Measurements from ENCODE around the gene PDK3. TPM values are rescaled to one million over a fixed set of nuclear protein-coding genes. Genes with fewer than 3 reads are reported as not detected.

PDK3 gene
- total RNA-seq, 3 donors from 2014 or later = 16.0 to 63.8 (median 32.8) TPM

- intact Hi-C loops (cut with DNase I; ENCODE audit: low total_unique reads) = no loop called here
- no peak overlapping the region for H3K4me3 ChIP-seq
- no peaks in the 10 kb centered on the region for H3K4me1 ChIP-seq
- peaks cover 0 to 25% of the 10 kb centered on the region in 2 donors for H3K27me3 ChIP-seq
- DNase-seq (ENCODE audit: low spot score in 2 of 2) = no peak
- no peaks in the 10 kb centered on the region for H3K36me3 ChIP-seq
- H3K9me3 ChIP-seq = no peaks in the 10 kb centered on the region
- TF ChIP-seq CTCF (IDR thresholded peaks at IDR 0.05) = no peak
- no peak for TF ChIP-seq POLR2AphosphoS5 (IDR thresholded peaks at IDR 0.05)
- TF ChIP-seq POLR2A (IDR thresholded peaks at IDR 0.05) = no peak
- no peak overlapping the region for H3K27ac ChIP-seq
Observed at GRCh38 chrX:24443918-24444317, 21.2 kb upstream of the PDK3 start.

- Histone ChIP-seq H3K27me3 (peaks cover 0 to 21% of the 10 kb centered on the region in 2 donors), H3K4me3 (no peak overlapping the region), H3K27ac (no peak overlapping the region), H3K4me1 (no peaks in the 10 kb centered on the region), H3K36me3 (no peaks in the 10 kb centered on the region), H3K9me3 (no peaks in the 10 kb centered on the region)
- DNase-seq (ENCODE audit: low spot score in 2 of 2) = no peak
- intact Hi-C loops (cut with DNase I; ENCODE audit: low total_unique reads) = no loop called here
- TF ChIP-seq POLR2AphosphoS5 (IDR thresholded peaks at IDR 0.05) = no peak
- TF ChIP-seq CTCF (IDR thresholded peaks at IDR 0.05) = no peak
- no peak for TF ChIP-seq POLR2A (IDR thresholded peaks at IDR 0.05)
Observed at GRCh38 chrX:24444645-24445044, 20.4 kb upstream of the PDK3 start.

- H3K4me3 ChIP-seq = no peak overlapping the region
- H3K27ac ChIP-seq = no peak overlapping the region
- no peaks in the 10 kb centered on the region for H3K36me3 ChIP-seq
- no peaks in the 10 kb centered on the region for H3K9me3 ChIP-seq
- peaks cover 0 to 26% of the 10 kb centered on the region in 2 donors for H3K27me3 ChIP-seq
- intact Hi-C loops (cut with DNase I; ENCODE audit: low total_unique reads) = no loop called here
- TF ChIP-seq POLR2AphosphoS5 (IDR thresholded peaks at IDR 0.05) (no peak), POLR2A (IDR thresholded peaks at IDR 0.05) (no peak), CTCF (IDR thresholded peaks at IDR 0.05) (no peak)
- DNase-seq (ENCODE audit: low spot score in 2 of 2) = no peak
- no peaks in the 10 kb centered on the region for H3K4me1 ChIP-seq
Observed at GRCh38 chrX:24448762-24449250, 16.3 kb upstream of the PDK3 start.

GRCh38 chrX:24463077-24463476 lies 2.0 kb upstream of the PDK3 start:
- H3K27me3 ChIP-seq = peaks cover 0 to 11% of the 10 kb centered on the region in 2 donors
- DNase-seq (ENCODE audit: low spot score in 2 of 2) = no peak
- H3K4me3 ChIP-seq = no peak overlapping the region
- no peaks in the 10 kb centered on the region for H3K36me3 ChIP-seq
- H3K27ac ChIP-seq = no peak overlapping the region
- H3K4me1 ChIP-seq = no peaks in the 10 kb centered on the region
- intact Hi-C loops (cut with DNase I; ENCODE audit: low total_unique reads) = no loop called here
- TF ChIP-seq POLR2A (IDR thresholded peaks at IDR 0.05) (no peak), POLR2AphosphoS5 (IDR thresholded peaks at IDR 0.05) (no peak), CTCF (IDR thresholded peaks at IDR 0.05) (no peak)
- H3K9me3 ChIP-seq = no peaks in the 10 kb centered on the region

- H3K4me3 ChIP-seq = peak overlapping the region; percentile 67 to 82 (median 68)
- no peaks in the 10 kb centered on the region for H3K9me3 ChIP-seq
- TF ChIP-seq CTCF (IDR thresholded peaks at IDR 0.05) (no peak), POLR2A (IDR thresholded peaks at IDR 0.05) (no peak), POLR2AphosphoS5 (IDR thresholded peaks at IDR 0.05) (no peak)
- H3K36me3 ChIP-seq = no peaks in the 10 kb centered on the region
- intact Hi-C loops (cut with DNase I; ENCODE audit: low total_unique reads) = no loop called here
- no peaks in the 10 kb centered on the region for H3K4me1 ChIP-seq
- H3K27me3 ChIP-seq = peaks cover 0 to 3% of the 10 kb centered on the region in 2 donors
- H3K27ac ChIP-seq = peak overlapping the region; percentile 79 to 85
- DNase-seq (ENCODE audit: low spot score in 2 of 2) = no peak
Observed at GRCh38 chrX:24464498-24464835, 619 bp upstream of the PDK3 start.
